GM20431 (cell line): ENCODE results near the gene PPHLN1.

Experiments used
- in situ Hi-C: fragments of 300-500 bp; cut with MseI, MboI; formaldehyde crosslinking; loops from one replicate; pipeline ENCODE4 v1.15.0; 2020; ENCODE audit warnings: low sequenced_read_pairs; ENCODE audit not compliant: unreplicated experiment

The PPHLN1 gene

GRCh38 chr12:42422785-42423184 is 96.8 kb downstream of the PPHLN1 start:
- in situ Hi-C loops = no loop called here

- in situ Hi-C loops = no loop called here
Measured at GRCh38 chr12:42426746-42427145, 100.8 kb downstream of the PPHLN1 start.

- in situ Hi-C loops = no loop called here
Measured at GRCh38 chr12:42428850-42429249, 102.9 kb downstream of the PPHLN1 start.

DNA sequence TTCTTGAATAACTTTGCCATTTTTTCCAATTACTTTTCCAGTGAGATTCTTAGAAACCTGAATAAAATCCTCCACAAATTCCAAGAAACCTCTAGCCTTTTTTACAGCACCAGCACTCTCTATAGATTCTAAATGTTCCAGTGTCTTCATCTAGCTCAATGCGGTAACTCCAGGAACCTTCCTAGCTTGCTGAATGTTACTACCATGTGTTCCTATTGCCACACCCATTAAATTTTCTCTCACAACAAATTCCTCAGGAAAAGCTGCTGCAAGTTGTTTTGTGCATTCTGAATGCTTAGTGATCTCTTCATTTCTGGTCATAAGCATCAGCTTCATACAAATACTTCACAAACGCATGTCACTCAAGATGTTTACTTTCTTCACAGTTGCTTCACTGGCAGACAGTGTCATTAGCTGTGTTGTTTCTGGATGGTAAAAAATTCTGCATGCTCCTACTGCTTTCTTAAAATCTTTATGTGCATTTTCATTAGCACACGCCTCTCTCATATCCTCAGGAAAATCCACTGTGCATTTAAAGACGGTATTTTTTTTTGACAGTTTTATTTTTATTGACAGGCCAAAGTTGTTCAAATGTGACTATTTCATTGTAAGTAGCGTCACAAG is 106.7 kb downstream of the PPHLN1 start:
- in situ Hi-C loops = no loop called here

DNA sequence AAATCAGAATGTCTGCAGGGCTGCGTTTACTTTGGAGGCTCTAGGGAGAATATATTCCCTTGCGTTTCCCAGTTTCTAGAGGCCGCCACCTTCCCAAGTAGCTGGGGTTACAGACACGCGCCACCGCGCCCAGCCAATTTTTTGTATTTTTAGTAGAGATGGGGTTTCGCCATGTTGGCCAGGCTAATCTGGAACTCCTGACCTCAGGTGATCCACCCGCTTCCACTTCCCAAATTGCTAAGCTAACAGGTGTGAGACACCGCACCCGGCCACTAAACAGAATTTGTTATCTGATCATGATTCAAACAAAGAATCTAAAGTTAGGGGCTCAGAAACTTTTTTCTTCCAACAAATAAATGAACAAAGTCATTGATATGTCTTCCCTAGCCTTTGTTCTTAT is 114.6 kb downstream of the PPHLN1 start:
- in situ Hi-C loops = no loop called here

DNA sequence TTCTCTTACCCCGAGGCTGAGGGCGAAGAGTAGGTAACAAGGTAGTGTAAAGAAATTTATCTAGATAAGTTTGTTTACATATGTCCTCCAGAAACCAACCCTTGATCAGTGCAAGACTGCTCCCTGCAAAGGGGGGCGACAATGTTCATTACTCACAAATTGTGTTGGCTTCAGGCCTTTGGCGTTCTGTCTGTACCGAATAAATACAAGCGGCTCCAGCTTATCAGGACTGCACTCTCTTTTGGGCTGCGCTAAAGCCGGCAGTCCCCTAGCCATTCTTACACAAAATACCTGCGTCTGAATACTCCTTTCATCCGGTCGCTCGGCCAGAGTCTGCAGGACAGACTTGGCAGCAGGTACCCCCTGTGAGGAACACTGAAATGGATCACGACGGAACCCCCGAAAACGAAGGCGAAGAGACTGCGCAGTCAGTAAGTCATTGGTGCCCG is 116.4 kb downstream of the PPHLN1 start:
- in situ Hi-C loops = no loop called here

DNA sequence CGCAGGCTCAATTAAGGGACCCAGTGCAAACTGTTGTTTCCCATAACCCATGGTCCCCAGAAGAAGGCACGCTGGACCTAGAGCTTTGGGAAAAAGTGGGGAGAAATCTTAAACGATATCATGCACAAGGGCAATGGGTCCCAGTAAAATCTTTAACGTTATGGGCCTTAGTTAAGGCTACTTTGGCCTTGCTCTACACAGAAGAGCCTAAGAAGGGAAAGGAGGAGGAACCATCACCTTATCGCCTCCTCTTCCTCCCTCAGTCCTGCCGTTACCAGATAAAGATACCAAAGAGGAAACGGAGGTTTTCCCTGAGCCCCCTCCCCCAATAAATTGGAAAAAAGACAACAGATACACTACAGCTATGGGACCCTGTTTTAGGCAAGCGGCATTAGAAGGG is 116.9 kb downstream of the PPHLN1 start:
- in situ Hi-C loops = no loop called here

DNA sequence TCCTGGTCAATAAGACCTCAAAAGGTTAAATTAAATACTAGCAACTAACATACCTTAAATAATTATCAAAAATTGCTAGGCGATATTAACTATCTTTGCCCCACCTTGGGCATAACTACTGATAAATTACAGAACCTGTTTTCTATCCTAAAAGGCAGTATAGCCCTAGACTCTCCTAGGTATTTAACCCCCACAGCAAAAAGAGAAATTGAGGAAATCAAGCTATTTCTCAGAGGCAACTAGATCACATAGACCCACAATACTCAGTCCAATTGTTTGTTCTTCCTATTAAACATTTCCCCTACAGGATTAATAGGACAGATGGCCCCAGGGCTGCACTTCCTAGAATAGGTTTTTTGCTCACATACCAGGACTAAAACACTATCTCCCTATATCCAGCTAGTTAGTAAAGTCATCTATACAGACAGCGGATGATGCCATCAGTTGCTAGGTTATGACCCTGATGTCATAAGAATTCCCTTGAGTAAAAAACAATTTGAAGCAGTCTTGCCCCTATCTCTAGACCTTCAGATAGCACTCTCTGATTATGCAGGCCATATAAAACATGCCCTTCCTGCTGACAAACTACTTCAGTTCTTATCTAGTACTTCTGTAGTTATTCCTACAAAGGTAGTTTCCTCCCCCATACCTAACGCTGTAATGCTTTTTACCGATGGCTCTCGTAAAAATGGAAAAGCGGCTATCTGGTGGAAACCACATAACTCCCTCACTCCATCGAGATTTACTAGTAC is 118.4 kb downstream of the PPHLN1 start:
- in situ Hi-C loops = no loop called here

DNA sequence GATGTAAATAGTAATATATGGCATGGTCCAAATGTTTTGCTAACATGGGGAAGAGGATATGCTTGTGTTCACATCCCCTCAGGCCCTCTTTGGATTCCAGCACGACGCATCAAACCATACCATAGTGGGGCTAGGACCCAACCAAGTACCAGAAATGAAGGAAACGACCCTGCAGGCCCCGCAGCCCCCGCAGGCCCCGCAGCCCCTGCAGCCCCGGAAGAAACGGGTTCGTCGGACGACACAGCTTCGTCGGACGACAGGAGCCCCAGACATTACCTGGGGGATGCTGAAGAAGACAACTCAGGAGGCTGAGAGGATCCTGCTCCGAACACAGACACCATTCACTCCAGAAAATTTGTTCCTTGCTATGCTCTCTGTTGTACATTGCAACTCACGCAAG is 119.9 kb downstream of the PPHLN1 start:
- in situ Hi-C loops = no loop called here

- in situ Hi-C loops = no loop called here
Measured at GRCh38 chr12:42446761-42447160, 120.8 kb downstream of the PPHLN1 start.

DNA sequence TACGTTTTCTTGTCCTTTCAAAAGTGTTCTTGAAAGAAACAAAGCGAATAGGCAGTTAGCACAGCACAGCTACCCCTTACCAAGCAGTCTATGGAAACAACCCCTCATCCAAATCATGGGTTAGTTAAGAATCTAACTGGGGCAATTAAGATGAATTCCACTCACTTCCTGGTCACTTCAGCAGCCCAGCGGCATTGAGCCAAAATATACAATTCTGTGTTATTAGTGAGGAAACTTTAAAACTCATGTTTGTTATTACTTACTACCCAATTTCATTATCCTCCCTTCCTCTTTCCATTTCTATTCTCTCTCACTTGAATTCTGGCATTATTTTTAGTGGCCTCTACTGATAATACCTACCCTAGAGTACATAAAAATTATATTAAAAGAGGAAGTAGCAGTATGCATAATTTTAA is 121.4 kb downstream of the PPHLN1 start:
- in situ Hi-C loops = no loop called here

DNA sequence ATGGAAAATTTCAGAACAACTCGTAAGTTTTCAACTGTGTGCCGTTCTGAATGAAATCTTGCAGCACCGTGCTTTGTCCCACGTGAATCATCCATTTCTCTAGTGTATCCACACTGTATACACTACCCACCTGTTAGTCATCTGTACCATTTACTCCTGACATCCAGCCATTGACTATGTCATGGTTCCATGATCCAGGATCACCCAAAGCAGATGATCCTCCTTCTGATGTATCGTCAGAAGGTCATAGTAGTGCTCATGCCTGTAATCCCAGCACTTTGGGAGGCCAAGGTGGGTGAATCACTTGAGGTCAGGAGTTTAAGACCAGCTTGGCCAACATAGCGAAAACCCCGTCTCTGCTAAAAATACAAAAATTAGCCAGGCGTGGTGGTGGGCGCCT is 122.9 kb downstream of the PPHLN1 start:
- in situ Hi-C loops = no loop called here

GRCh38 chr12:42450248-42450647 is 124.3 kb downstream of the PPHLN1 start:
- in situ Hi-C loops = no loop called here

- in situ Hi-C loops = no loop called here
Measured at GRCh38 chr12:42458575-42458974, 132.6 kb downstream of the PPHLN1 start.

DNA sequence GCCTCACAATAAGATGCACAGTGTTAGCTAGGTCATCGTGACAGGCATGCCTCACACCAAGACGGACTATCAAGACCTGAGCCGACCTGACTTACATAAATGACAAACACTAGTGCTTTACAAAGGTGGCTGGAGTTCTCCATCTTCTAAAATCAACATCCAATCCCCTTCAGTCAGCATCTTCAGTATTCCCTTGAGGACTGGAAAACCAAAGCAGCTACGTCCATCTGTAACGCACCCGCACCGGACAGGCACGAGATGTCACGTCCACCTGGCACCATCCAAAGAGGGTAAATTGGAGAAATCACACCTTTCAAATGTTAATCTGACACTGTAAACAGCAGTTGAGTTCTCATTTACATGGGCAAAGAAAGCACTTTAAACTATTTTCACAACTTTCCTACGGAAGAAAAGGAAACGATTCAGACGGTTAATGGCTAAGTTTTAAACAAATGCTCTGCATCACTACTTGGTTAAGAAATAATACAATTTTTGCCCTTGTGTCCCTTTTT is 133.4 kb downstream of the PPHLN1 start:
- in situ Hi-C loops = no loop called here

DNA sequence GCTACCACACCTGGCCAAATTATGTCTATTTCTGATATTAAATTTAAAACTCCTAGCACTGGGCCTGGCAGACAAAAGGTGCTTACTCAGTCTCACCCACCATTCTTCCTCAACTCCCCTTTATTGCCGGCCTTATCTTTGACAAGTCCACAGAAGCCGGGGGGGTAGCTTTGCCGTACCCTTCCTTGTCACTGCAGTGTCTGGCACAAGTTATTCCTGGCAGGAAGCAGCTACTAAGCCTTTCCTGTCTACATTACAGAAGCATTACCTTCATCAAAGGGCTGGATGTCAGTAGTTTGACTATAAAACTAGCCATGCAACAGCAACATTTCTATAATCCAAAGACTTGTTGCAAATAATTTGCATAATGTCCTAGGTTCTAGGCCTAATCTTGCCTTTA is 136.5 kb downstream of the PPHLN1 start:
- in situ Hi-C loops = no loop called here

DNA sequence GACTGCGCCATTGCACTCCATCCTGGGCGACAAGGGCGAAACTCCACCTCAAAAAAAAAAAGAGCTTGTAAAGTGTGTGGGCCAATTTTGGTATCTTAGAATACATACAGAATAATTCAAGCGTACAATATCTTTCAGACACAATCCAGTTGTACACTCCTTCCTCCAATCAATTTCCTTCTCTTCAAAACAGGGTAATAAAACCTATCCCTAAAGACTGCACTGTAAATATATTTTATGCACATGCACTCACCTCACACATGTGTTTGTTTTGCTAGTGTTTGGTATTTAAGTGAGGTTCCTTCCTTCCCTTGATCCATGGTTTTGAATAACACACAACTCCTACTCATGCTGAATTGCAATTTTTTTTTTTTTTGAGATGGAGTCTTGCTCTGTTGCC is 137.7 kb downstream of the PPHLN1 start:
- in situ Hi-C loops = no loop called here

DNA sequence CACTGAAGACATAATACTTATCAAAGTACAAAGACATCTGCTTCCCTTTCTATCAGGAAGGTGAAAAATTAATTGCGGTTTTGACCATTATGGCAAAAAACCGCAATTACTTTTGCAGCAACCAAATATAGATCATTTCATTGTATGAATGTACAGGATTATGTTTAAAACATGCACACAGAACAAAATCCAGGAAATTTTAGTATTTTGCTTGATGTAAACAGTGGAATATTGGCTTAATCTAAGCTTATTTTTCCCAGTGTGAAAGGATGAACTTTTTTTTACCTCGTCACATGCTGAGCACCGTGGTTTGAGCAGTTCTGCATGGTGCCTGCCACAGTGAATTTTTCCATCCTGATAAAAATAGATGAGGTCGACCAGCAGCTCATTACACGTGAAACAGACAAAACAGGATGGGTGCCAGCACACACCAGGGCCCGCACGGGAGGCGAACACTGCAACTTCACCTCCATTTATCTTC is 142.4 kb downstream of the PPHLN1 start:
- in situ Hi-C loops = no loop called here

DNA sequence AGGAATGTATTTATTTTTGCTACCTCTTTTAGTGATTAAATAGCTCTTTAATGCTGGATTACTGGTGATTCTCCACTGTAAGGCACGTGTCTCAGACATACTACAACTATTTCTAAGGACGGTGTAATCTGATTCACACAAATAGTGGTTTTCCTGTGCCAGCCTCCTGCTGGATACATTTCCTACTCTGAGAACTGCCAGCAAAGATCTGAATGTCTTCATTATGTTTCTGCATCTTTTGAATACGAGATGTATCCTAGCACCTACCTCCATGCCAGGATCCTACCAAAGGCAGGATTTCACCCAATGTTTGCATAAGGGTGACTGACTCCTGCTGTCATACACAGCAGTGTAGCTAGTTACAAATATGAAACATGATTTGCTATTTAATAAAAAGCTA is 143.0 kb downstream of the PPHLN1 start:
- in situ Hi-C loops = no loop called here

- in situ Hi-C loops = no loop called here
Measured at GRCh38 chr12:42469355-42470175, 143.6 kb downstream of the PPHLN1 start.

GRCh38 chr12:42472376-42472775 is 146.4 kb downstream of the PPHLN1 start:
- in situ Hi-C loops = no loop called here
